ENCODE results near the gene TMEM89.

DNA sequence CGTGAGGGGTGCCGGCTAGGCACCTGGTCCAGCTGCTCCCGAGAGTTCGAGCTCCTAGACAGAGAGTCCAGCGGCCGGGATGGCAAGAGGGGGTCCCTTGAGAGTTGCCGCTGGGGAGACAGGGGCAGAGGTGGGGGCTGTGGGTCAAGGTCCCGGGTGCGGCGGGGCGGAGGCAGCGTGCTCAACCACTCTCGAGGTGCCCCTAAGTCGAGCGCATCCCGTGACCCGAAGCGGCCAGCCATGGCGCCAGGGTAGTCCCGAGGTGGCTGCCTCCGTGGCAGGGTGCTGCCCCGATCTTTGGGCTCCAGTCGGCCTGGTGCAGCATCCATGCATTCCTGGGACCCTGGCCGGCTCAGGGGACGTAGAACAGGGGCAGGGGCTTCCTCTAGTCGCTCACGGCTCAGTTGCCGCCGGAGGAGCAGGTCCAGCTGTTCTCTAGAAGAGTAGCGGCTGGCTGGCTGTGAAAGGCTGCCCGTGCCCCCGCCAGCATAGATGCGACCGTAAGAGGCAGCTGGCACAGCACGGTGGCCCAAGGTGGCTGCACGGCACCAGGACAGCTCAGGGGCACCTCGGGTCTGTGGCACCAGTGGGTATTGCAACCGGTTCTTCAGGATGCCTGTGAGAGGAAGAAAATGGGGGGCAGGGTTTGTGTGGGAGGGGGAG, 18.5 kb upstream of the TMEM89 start:
- TF ChIP-seq POLR2A (IDR thresholded peaks at IDR 0.05), result no peak
- TF ChIP-seq, protein P1, sequence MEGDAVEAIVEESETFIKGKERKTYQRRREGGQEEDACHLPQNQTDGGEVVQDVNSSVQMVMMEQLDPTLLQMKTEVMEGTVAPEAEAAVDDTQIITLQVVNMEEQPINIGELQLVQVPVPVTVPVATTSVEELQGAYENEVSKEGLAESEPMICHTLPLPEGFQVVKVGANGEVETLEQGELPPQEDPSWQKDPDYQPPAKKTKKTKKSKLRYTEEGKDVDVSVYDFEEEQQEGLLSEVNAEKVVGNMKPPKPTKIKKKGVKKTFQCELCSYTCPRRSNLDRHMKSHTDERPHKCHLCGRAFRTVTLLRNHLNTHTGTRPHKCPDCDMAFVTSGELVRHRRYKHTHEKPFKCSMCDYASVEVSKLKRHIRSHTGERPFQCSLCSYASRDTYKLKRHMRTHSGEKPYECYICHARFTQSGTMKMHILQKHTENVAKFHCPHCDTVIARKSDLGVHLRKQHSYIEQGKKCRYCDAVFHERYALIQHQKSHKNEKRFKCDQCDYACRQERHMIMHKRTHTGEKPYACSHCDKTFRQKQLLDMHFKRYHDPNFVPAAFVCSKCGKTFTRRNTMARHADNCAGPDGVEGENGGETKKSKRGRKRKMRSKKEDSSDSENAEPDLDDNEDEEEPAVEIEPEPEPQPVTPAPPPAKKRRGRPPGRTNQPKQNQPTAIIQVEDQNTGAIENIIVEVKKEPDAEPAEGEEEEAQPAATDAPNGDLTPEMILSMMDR (IDR thresholded peaks at IDR 0.05), result no peak
- no peak for TF ChIP-seq POLR2AphosphoS5 (IDR thresholded peaks at IDR 0.05)
